Measurements from ENCODE around the gene SYPL2. TPM values are rescaled to one million over a fixed set of nuclear protein-coding genes. Genes with fewer than 3 reads are reported as not detected.

The SYPL2 gene
- total RNA-seq, 2 donors from 2014 or later = 0.09 TPM; not detected in 1

DNA sequence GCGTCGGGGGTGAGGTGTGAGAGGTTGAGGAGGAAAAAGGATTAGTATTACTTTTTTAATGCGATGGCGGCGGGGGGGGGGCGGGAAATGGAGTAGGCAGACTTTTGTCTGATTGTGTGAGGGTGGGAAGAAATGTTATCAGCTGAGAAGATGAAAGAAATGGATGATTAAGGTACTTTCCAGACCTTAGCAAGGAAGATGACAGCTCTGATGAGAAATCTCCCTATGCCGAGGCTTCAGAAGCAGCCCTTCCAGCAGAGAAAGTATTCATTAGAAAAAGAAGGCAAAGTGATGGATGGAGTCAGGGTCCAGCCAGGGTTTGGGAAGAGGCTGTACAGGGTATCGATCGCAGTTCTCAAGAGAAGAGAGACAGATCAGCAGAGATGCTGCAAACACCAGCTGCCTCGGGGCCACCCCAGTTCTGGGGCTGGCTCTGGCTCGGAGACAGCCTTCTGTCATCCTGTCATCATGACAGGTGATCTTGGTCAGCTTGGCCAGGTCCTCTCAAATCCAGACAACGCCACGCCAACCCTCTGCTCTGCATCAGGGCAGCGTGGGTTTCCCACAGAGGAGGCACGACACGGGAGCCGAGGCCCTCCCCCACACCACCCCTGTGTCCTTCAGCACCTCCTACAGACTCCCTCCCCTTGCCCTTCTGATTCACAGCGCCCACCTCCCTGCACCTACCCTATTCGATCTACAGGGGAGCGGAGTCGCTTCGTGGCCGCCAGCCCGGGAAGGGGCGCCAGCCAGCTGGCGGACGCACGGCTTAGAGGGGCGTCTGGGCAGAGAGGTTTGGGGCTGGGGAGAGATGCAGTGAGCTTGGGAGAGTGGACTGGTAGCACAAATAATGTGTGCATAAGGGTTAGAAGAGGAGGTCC lies 16.7 kb downstream of the SYPL2 start:
- Mint-ChIP-seq H3K27ac (peak overlapping the region; percentile 91 to 94), H3K36me3 (peaks cover 0 to 9% of the 10 kb centered on the region in 2 donors), H3K9me3 (no peaks in the 10 kb centered on the region)
- ATAC-seq = peak; percentile 56 to 71
- peak; percentile 29 to 65 for DNase-seq (ENCODE audit: low spot score in 2 of 2)

- peak within 1 kb of the TSS; percentile 94 for H3K27ac Mint-ChIP-seq
- peaks cover 0 to 9% of the 10 kb centered on the region in 2 donors for H3K36me3 Mint-ChIP-seq
Observed at GRCh38 chr1:109483672-109484518, 17.5 kb downstream of the SYPL2 start, which contains the start of gene ATXN7L2. ATXN7L2 (plus strand) TSS chr1:109483905; CDS start chr1:109483954, 49 bp downstream.

DNA sequence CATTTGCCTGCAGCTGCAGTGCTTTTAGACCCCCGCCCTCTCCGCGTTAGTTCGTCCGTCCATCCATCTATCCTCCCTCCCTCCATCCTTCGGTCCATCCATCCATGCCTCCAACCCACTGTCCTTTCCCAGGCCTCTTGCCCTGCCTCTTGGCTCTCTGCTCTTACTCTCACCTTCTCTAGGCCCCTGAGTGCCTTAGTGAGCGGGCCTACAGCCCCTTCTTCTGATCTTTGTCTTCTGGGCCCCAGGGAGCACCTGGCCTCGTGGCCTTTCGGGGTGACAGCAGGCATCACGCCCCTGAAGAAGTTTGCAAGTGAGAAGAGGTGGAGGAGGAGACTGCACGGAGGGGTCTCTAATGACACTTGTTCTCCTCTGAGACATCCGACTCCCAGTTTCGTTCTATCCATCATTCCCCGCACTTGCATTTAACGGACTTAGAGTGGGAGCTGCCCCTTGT lies 18.2 kb downstream of the SYPL2 start:
- DNase-seq (ENCODE audit: low spot score in 2 of 2) (no peak), ATAC-seq (no peak)
- H3K36me3 Mint-ChIP-seq = peaks cover 0 to 9% of the 10 kb centered on the region in 2 donors
- peak overlapping the region; percentile 94 for H3K27ac Mint-ChIP-seq
- no peaks in the 10 kb centered on the region for H3K9me3 Mint-ChIP-seq

More at GRCh38 chr1:109483672-109484518, 17.5 kb downstream of the SYPL2 start, which contains the start of gene ATXN7L2:
- peak; percentile 87 to 88 for DNase-seq (ENCODE audit: low spot score in 2 of 2)
- peak; percentile 64 to 83 for ATAC-seq
- H3K9me3 Mint-ChIP-seq = no peaks in the 10 kb centered on the region

- ATAC-seq (no peak), DNase-seq (ENCODE audit: low spot score in 2 of 2) (no peak)
Observed at GRCh38 chr1:109485001-109485400, 18.7 kb downstream of the SYPL2 start.

DNA sequence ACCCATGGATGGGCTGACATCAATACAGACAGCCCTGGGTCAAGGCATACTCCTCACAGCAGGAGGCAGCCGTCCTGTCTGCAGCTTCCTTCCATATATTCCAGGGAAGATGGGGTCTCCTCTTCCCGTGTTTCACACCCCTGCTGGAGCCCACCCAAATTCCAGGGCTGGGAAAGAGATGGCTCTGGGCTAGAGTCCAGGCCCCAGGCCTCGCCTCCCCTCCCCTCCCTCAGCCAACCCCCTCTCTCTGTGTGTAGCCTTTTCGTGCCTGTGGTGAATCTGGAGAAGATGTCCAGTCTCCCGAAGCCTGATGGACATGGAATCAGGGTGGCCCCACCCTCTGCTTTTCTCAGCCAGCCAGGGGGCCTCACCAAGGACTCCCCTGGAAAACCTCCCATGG lies 20.9 kb downstream of the SYPL2 start:
- H3K27ac Mint-ChIP-seq = no peak overlapping the region
- H3K9me3 Mint-ChIP-seq = no peaks in the 10 kb centered on the region
- ATAC-seq = no peak
- H3K36me3 Mint-ChIP-seq = peaks cover 0 to 9% of the 10 kb centered on the region in 2 donors
- DNase-seq (ENCODE audit: low spot score in 2 of 2) = no peak

More at GRCh38 chr1:109485001-109485400, 18.7 kb downstream of the SYPL2 start:
- peak overlapping the region; percentile 94 for H3K27ac Mint-ChIP-seq
- peaks cover 0 to 9% of the 10 kb centered on the region in 2 donors for H3K36me3 Mint-ChIP-seq
- no peaks in the 10 kb centered on the region for H3K9me3 Mint-ChIP-seq

GRCh38 chr1:109488201-109488600 lies 21.9 kb downstream of the SYPL2 start:
- DNase-seq (ENCODE audit: low spot score in 2 of 2) = no peak
- no peak for ATAC-seq
- Mint-ChIP-seq H3K9me3 (no peaks in the 10 kb centered on the region), H3K36me3 (peaks cover 0 to 9% of the 10 kb centered on the region in 2 donors), H3K27ac (no peak overlapping the region)

GRCh38 chr1:109488696-109489095 lies 22.4 kb downstream of the SYPL2 start:
- H3K27ac Mint-ChIP-seq = peak overlapping the region in 1 of 2 donors; percentile 50
- DNase-seq (ENCODE audit: low spot score in 2 of 2) = no peak
- H3K36me3 Mint-ChIP-seq = peaks cover 0 to 9% of the 10 kb centered on the region in 2 donors
- no peaks in the 10 kb centered on the region for H3K9me3 Mint-ChIP-seq
- ATAC-seq = no peak

- Mint-ChIP-seq H3K36me3 (peaks cover 0 to 6% of the 10 kb centered on the region in 2 donors), H3K9me3 (no peaks in the 10 kb centered on the region), H3K27ac (no peak overlapping the region)
- DNase-seq (ENCODE audit: low spot score in 2 of 2) (peak in 1 of 2 donors; percentile 78), ATAC-seq (no peak)
Observed at GRCh38 chr1:109490029-109490933, 23.9 kb downstream of the SYPL2 start.

DNA sequence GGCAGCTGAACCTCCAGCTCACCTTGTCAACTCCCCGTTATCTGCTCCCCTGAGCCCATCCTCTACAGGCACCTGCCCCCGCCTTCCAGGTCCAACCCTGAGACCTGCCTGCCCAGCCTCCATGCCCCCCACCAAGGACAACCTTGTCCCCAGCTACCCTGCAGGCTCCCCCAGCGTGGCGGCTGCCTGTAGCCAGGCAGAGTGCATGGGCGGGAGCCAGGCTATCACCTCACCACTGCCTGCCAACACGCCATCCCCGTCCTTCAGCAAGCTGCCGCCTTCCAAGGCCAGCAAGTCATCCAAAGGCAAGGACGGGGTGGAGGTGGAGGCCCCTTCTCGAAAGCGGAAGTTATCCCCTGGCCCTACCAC lies 24.6 kb downstream of the SYPL2 start:
- no peak for ATAC-seq
- H3K27ac Mint-ChIP-seq = no peak overlapping the region

DNA sequence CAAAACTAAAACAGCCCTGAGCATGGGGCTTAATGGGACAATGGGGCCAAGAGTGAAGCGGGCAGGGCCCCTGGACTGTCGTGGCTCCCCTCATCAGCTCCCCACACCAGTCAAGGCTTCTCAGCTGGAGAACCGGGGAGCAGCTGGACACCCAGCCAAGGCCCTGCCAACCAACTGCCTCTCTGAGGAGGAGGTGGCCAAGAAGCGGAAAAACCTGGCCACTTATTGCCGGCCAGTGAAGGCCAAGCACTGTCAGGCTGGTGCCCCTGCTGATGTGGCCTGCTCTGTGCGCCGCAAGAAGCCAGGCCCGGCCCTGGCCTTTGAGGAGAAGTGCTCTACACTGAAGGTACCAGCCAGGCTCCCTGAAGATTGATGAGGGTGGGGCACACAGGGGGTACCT lies 25.0 kb downstream of the SYPL2 start:
- Mint-ChIP-seq H3K9me3 (no peaks in the 10 kb centered on the region), H3K27ac (no peak overlapping the region), H3K36me3 (peaks cover 0 to 15% of the 10 kb centered on the region in 2 donors)
- ATAC-seq (no peak), DNase-seq (ENCODE audit: low spot score in 2 of 2) (no peak)

More for the DNA sequence above, 24.6 kb downstream of the SYPL2 start:
- Mint-ChIP-seq H3K36me3 (peaks cover 0 to 10% of the 10 kb centered on the region in 2 donors), H3K9me3 (no peaks in the 10 kb centered on the region)
- DNase-seq (ENCODE audit: low spot score in 2 of 2) = no peak

- Mint-ChIP-seq H3K36me3 (peaks cover 0 to 17% of the 10 kb centered on the region in 2 donors), H3K9me3 (no peaks in the 10 kb centered on the region), H3K27ac (no peak overlapping the region)
- DNase-seq (ENCODE audit: low spot score in 2 of 2) (no peak), ATAC-seq (no peak)
Observed at GRCh38 chr1:109492779-109493178, 26.4 kb downstream of the SYPL2 start.

DNA sequence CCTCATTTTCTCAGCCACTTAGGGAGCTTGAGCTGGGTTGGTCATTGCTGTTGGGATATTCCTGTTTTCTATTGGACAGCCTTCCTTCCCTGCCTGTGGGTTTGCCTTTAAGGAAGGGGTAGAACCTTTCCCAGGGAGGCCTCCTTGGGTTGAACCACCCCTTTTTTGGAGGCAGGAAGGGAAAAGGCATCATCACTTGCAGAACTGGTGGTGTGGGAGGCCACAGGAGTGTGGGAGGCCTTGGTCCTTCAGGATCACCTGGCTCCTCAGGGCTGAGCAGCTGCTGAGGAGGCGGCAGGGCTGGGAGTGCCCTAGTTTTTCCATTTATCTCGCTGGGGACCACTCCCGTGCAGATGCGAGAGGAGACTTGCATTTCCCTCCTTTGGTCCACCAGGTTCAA lies 26.9 kb downstream of the SYPL2 start:
- no peak overlapping the region for H3K27ac Mint-ChIP-seq

DNA sequence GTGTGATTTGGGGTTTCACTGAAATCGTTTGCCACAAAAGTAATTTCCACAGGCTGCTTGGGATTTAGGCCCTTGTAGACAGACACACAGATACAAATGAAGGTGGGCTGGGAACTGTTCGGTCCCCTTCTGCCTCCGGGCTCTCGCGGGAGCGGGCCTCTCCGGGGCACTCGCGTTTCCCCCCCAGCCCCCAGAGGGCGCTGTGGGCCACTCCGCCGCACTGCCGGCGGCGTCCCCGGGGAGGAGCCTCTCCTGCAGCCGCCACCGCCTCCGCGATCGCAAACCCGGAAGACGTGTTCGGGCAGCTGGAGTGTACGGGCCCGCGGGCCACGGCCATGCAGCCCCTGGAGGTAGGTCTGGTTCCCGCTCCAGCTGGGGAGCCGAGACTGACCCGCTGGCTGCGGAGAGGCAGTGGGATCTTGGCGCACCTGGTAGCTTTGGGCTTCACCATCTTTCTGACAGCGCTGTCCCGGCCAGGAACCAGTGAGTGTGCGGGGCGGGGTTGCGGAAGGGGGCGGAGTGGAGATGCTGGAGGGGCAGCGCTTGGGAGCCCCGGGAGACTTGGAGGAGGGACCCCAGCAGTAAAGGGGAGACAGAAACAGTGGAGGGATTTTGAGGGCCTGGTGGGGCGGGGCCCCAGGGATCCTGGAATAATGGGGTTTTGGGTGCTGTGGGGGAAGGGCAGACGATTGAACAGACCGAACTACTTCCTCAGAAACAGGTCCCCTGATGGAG lies 27.6 kb downstream of the SYPL2 start, which contains the start of gene CYB561D1:
Gene CYB561D1 (plus strand): TSS at position 290 of the 735 bp plus-strand sequence. CDS start 46 bp downstream, at position 336.
- peak within 1 kb of the TSS; percentile 91 to 96 for H3K27ac Mint-ChIP-seq
- H3K9me3 Mint-ChIP-seq = no peaks in the 10 kb centered on the region
- H3K36me3 Mint-ChIP-seq = peaks cover 0 to 17% of the 10 kb centered on the region in 2 donors
- ATAC-seq = peak; percentile 90
- peak; percentile 92 to 97 for DNase-seq (ENCODE audit: low spot score in 2 of 2)

More for the DNA sequence above, 26.9 kb downstream of the SYPL2 start:
- Mint-ChIP-seq H3K36me3 (peaks cover 0 to 17% of the 10 kb centered on the region in 2 donors), H3K9me3 (no peaks in the 10 kb centered on the region)
- DNase-seq (ENCODE audit: low spot score in 2 of 2) (no peak), ATAC-seq (no peak)

DNA sequence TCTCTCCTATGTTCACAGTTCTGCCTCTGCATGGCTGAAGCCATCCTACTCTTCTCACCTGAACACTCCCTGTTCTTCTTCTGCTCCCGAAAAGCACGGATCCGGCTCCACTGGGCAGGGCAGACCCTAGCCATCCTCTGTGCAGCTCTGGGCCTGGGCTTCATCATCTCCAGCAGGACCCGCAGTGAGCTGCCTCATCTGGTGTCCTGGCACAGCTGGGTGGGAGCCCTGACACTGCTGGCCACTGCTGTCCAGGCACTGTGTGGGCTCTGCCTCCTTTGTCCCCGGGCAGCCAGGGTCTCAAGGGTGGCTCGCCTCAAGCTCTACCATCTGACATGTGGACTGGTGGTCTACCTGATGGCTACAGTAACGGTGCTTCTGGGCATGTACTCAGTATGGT lies 29.4 kb downstream of the SYPL2 start:
- peak overlapping the region; percentile 67 to 88 for H3K27ac Mint-ChIP-seq
- no peak for DNase-seq (ENCODE audit: low spot score in 2 of 2)
- ATAC-seq = no peak

More for the DNA sequence above, 29.4 kb downstream of the SYPL2 start:
- Mint-ChIP-seq H3K9me3 (no peaks in the 10 kb centered on the region), H3K36me3 (peaks cover 7 to 17% of the 10 kb centered on the region in 2 donors)

Measured in activated naive CD4-positive, alpha-beta T cell treated with anti-CD3 and anti-CD28 coated beads, Interleukin-2, amount 50 U/mL, for 72 hours (primary cell).